WTC11 (cell line): Measurements from ENCODE around the gene COL4A1. TPM values are rescaled to one million over a fixed set of nuclear protein-coding genes. Genes with fewer than 3 reads are reported as not detected.

ENCODE experiments used
- ATAC-seq: fragments of 200-7000 bp; cut with Tn5 transposase; 2 replicates; pipeline ENCODE4 v1.10.0; 2021; ENCODE audit warnings: mild to moderate bottlenecking, moderate library complexity
- CTCF ChIA-PET: fragments of 300-600 bp; sonication (Branson Sonifier 250); formaldehyde crosslinking; loops from one replicate; lab custom pipeline; 2021; ENCODE audit warnings: antibody characterized with exemption; lab: Charles Lee
- POLR2A ChIA-PET: fragments of 350-600 bp; sonication (Branson Sonifier 250); formaldehyde crosslinking; loops from one replicate; lab custom pipeline; 2021; ENCODE audit warnings: antibody characterized with exemption; lab: Charles Lee
- DNase-seq: peaks from one replicate; pipeline ENCODE4 v3.0.0; 2021; ENCODE audit warnings: low spot score
- H3K27ac Mint-ChIP-seq: 2 replicates; pipeline ENCODE4 v1.8.0; 2021; ENCODE audit warnings: mixed read lengths
- H3K27me3 Mint-ChIP-seq: 2 replicates; pipeline ENCODE4 v1.8.0; 2021; ENCODE audit warnings: low read depth, mild to moderate bottlenecking, moderate library complexity, mixed read lengths
- H3K36me3 Mint-ChIP-seq: 2 replicates; pipeline ENCODE4 v1.8.0; 2021; ENCODE audit warnings: mixed read lengths
- H3K4me1 Mint-ChIP-seq: 2 replicates; pipeline ENCODE4 v1.8.0; 2022; ENCODE audit warnings: mixed read lengths
- H3K4me3 Mint-ChIP-seq: 2 replicates; pipeline ENCODE4 v1.8.0; 2021; ENCODE audit warnings: mild to moderate bottlenecking, moderate library complexity, mixed read lengths
- H3K9me3 Mint-ChIP-seq: 2 replicates; pipeline ENCODE4 v1.8.0; 2021; ENCODE audit warnings: mixed read lengths
- ATF1 ChIP-seq: sonication (generic); formaldehyde crosslinking; IDR thresholded peaks from 2 replicates; pipeline ENCODE4 v1.8.1; 2023; ENCODE audit warnings: mild to moderate bottlenecking, moderate library complexity, missing genetic modification reagents
- ESRRA ChIP-seq: sonication (generic); formaldehyde crosslinking; IDR thresholded peaks from 2 replicates; pipeline ENCODE4 v1.8.1; 2022; ENCODE audit warnings: mild to moderate bottlenecking, missing genetic modification reagents, borderline replicate concordance
- ETV6 ChIP-seq: sonication (generic); formaldehyde crosslinking; IDR thresholded peaks from 2 replicates; pipeline ENCODE4 v1.8.1; 2022; ENCODE audit warnings: mild to moderate bottlenecking, missing genetic modification reagents
- FOXK1 ChIP-seq: sonication (generic); formaldehyde crosslinking; IDR thresholded peaks from 2 replicates; pipeline ENCODE4 v1.8.0; 2022; ENCODE audit warnings: mild to moderate bottlenecking, moderate library complexity, missing genetic modification reagents
- GRHL2 ChIP-seq: fragments of 250-450 bp; sonication (Bioruptor Pico); IDR thresholded peaks from 2 replicates; pipeline ENCODE4 v1.8.0; 2022; ENCODE audit warnings: mild to moderate bottlenecking, moderate library complexity; ENCODE audit not compliant: insufficient replicate concordance, severe bottlenecking
- GTF2I ChIP-seq: fragments of 250-450 bp; sonication (Bioruptor Pico); conservative IDR thresholded peaks from 2 replicates; pipeline ENCODE4 v1.4.0; 2021; ENCODE audit warnings: mild to moderate bottlenecking
- NFATC4 ChIP-seq: fragments of 250-450 bp; sonication (Bioruptor Pico); IDR thresholded peaks from 2 replicates; pipeline ENCODE4 v1.9.0; 2021; ENCODE audit warnings: mild to moderate bottlenecking
- NFE2L1 ChIP-seq: sonication (generic); formaldehyde crosslinking; IDR thresholded peaks from 2 replicates; pipeline ENCODE4 v1.8.1; 2023; ENCODE audit warnings: missing genetic modification reagents
- NFYB ChIP-seq: sonication (generic); formaldehyde crosslinking; conservative IDR thresholded peaks from 2 replicates; pipeline ENCODE4 v1.8.0; 2022; ENCODE audit warnings: low read depth, missing genetic modification reagents
- NR1H2 ChIP-seq: sonication (generic); formaldehyde crosslinking; IDR thresholded peaks from 2 replicates; pipeline ENCODE4 v1.9.0; 2021; ENCODE audit warnings: mild to moderate bottlenecking, moderate library complexity, missing genetic modification reagents
- NR3C1 ChIP-seq: sonication (generic); formaldehyde crosslinking; conservative IDR thresholded peaks from 2 replicates; pipeline ENCODE4 v1.8.1; 2023; ENCODE audit warnings: low read depth, mild to moderate bottlenecking, missing genetic modification reagents
- PRRX2 ChIP-seq: fragments of 250-450 bp; sonication (Bioruptor Pico); IDR thresholded peaks from 2 replicates; pipeline ENCODE4 v1.8.0; 2021; ENCODE audit warnings: mild to moderate bottlenecking
- SMAD3 ChIP-seq: sonication (generic); formaldehyde crosslinking; IDR thresholded peaks from 2 replicates; pipeline ENCODE4 v1.8.0; 2022; ENCODE audit warnings: missing genetic modification reagents, mild to moderate bottlenecking, borderline replicate concordance
- SOX15 ChIP-seq: fragments of 250-450 bp; sonication (Bioruptor Pico); IDR thresholded peaks from 2 replicates; pipeline ENCODE4 v1.9.0; 2021; ENCODE audit warnings: mild to moderate bottlenecking
- SP1 ChIP-seq: sonication (generic); formaldehyde crosslinking; conservative IDR thresholded peaks from 2 replicates; pipeline ENCODE4 v1.8.1; 2022; ENCODE audit warnings: missing genetic modification reagents
- TP53 ChIP-seq: sonication (generic); formaldehyde crosslinking; IDR thresholded peaks from 2 replicates; pipeline ENCODE4 v1.8.1; 2023; ENCODE audit warnings: mild to moderate bottlenecking, missing genetic modification reagents
- ZNF232 ChIP-seq: sonication (generic); formaldehyde crosslinking; IDR thresholded peaks from 2 replicates; pipeline ENCODE4 v1.8.0; 2022; ENCODE audit warnings: mild to moderate bottlenecking, missing genetic modification reagents
- ZNF396 ChIP-seq: fragments of 250-450 bp; sonication (Bioruptor Pico); IDR thresholded peaks from 2 replicates; pipeline ENCODE4 v1.8.0; 2021; ENCODE audit warnings: mild to moderate bottlenecking, moderate library complexity, borderline replicate concordance
- ZNF416 ChIP-seq: fragments of 250-450 bp; sonication (Bioruptor Pico); IDR thresholded peaks from 2 replicates; pipeline ENCODE4 v1.9.0; 2021; ENCODE audit warnings: mild to moderate bottlenecking, inconsistent platforms
- ZNF671 ChIP-seq: fragments of 250-450 bp; sonication (Bioruptor Pico); IDR thresholded peaks from 2 replicates; pipeline ENCODE4 v1.8.0; 2021; ENCODE audit warnings: mild to moderate bottlenecking
- total RNA-seq: library from RNA; stranded (reverse); gene quantifications from 3 replicates; pipeline ENCODE4 v1.2.3, GENCODE V29; 2021
- TF ChIP-seq, protein P1 (sequence below): sonication (generic); formaldehyde crosslinking; IDR thresholded peaks from 2 replicates; pipeline ENCODE4 v1.8.1; 2022; ENCODE audit warnings: low read depth, missing genetic modification reagents, borderline replicate concordance
- TF ChIP-seq, protein P2 (sequence below): sonication (generic); formaldehyde crosslinking; IDR thresholded peaks from 2 replicates; pipeline ENCODE4 v1.8.0; 2023; ENCODE audit warnings: missing genetic modification reagents, mild to moderate bottlenecking, borderline replicate concordance
- TF ChIP-seq, protein P3 (sequence below): sonication (generic); formaldehyde crosslinking; IDR thresholded peaks from 2 replicates; pipeline ENCODE4 v1.8.0; 2022; ENCODE audit warnings: mild to moderate bottlenecking, missing genetic modification reagents
- TF ChIP-seq, protein P4 (sequence below): sonication (generic); formaldehyde crosslinking; IDR thresholded peaks from 2 replicates; pipeline ENCODE4 v1.8.0; 2023; ENCODE audit warnings: missing genetic modification reagents
- TF ChIP-seq, protein P5 (sequence below): fragments of 250-450 bp; sonication (Bioruptor Pico); IDR thresholded peaks from 2 replicates; pipeline ENCODE4 v1.9.0; 2021; ENCODE audit warnings: mild to moderate bottlenecking, borderline replicate concordance

The COL4A1 gene
- total RNA-seq, 1 experiment from 2014 or later, result 89.6 TPM

DNA sequence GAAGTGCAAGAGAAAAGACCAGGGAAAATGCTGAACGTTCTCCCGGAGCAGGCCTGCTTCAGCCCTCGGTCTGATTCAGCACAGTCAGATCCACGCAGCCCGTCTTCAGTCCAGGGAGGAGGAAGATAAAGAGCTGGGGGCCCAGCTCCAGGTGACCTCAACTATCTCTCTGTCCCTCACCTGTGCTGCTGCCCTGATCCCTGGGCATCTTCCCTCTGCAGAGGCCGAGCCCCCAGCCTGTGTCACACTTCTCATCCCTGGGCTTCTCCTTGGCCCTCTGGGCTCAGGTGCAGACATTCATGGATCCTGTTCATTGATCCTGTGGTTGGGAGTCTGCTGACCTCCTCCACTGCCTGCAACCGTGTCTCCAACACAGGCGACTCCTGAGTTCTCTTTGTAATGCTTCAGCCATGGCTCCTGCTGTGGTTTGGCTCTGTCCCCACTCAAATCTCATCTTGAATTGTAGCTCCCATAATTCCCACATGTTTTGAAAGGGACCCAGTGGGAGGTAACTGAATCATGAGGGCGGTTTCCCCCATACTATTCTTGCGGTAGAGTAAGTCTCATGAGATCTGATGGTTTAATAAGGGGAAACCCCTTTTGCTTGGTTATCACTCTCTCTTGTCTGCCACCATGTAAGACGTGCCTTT is 28.0 kb upstream of the COL4A1 start:
- no peak overlapping the region for H3K4me3 Mint-ChIP-seq

DNA sequence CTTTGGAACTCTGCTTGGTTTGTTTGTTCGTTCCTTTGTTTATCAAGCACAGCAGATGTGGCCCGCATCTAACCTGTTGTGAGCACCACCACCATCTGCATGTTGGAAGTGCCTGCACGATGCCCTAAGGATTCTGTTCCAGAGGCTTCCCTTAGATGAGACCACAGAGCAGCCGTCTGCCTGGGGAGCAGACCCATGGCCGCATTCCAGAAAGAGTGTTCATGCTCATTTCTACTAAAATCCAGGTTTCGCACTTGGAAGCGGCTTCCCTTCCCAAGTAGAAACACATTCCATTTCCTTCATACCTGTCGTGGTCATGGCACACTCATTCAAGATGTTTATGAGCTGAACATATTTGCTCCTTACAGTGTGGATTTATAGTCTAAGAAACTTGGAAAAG is 27.3 kb upstream of the COL4A1 start:
- DNase-seq (no peak), ATAC-seq (no peak)
- no peak overlapping the region for H3K4me3 Mint-ChIP-seq

More for the DNA sequence above, 28.0 kb upstream of the COL4A1 start:
- POLR2A ChIA-PET, result no interaction called here
- TF ChIP-seq ATF1 (CRISPR knock-in tag), result no peak
- no peak for TF ChIP-seq SOX15 (CRISPR knock-in tag)
- no peak for TF ChIP-seq TP53 (CRISPR knock-in tag)
- TF ChIP-seq NFATC4 (CRISPR knock-in tag), result no peak
- TF ChIP-seq ZNF416 (CRISPR knock-in tag), result no peak
- TF ChIP-seq, protein P1, sequence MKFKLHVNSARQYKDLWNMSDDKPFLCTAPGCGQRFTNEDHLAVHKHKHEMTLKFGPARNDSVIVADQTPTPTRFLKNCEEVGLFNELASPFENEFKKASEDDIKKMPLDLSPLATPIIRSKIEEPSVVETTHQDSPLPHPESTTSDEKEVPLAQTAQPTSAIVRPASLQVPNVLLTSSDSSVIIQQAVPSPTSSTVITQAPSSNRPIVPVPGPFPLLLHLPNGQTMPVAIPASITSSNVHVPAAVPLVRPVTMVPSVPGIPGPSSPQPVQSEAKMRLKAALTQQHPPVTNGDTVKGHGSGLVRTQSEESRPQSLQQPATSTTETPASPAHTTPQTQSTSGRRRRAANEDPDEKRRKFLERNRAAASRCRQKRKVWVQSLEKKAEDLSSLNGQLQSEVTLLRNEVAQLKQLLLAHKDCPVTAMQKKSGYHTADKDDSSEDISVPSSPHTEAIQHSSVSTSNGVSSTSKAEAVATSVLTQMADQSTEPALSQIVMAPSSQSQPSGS (CRISPR knock-in tag), result no peak
- no peak for TF ChIP-seq ZNF671 (CRISPR knock-in tag)
- no peak for TF ChIP-seq ESRRA (CRISPR knock-in tag)
- no peak for TF ChIP-seq SP1 (CRISPR knock-in tag)
- no peak for TF ChIP-seq FOXK1 (CRISPR knock-in tag)
- TF ChIP-seq GRHL2 (CRISPR knock-in tag), result no peak
- TF ChIP-seq NR1H2 (CRISPR knock-in tag), result no peak
- no peak for TF ChIP-seq ETV6 (CRISPR knock-in tag)
- TF ChIP-seq, all 79 proteins: peak for 0
- Mint-ChIP-seq H3K27me3 (no peaks in the 10 kb centered on the region), H3K9me3 (no peaks in the 10 kb centered on the region), H3K4me1 (peaks cover 29% of the 10 kb centered on the region), H3K27ac (peak overlapping the region; percentile 63), H3K36me3 (0 out of 2 replicates have a peak, but pooled peaks cover 3% of the 10 kb centered on the region)
- no peak for ATAC-seq
- CTCF ChIA-PET, result no interaction called here
- DNase-seq, result no peak

More for the DNA sequence above, 27.3 kb upstream of the COL4A1 start:
- H3K9me3 Mint-ChIP-seq, result no peaks in the 10 kb centered on the region
- H3K36me3 Mint-ChIP-seq, result 0 out of 2 replicates have a peak, but pooled peaks cover 3% of the 10 kb centered on the region
- no peak for TF ChIP-seq ETV6 (CRISPR knock-in tag)
- TF ChIP-seq, protein P2, sequence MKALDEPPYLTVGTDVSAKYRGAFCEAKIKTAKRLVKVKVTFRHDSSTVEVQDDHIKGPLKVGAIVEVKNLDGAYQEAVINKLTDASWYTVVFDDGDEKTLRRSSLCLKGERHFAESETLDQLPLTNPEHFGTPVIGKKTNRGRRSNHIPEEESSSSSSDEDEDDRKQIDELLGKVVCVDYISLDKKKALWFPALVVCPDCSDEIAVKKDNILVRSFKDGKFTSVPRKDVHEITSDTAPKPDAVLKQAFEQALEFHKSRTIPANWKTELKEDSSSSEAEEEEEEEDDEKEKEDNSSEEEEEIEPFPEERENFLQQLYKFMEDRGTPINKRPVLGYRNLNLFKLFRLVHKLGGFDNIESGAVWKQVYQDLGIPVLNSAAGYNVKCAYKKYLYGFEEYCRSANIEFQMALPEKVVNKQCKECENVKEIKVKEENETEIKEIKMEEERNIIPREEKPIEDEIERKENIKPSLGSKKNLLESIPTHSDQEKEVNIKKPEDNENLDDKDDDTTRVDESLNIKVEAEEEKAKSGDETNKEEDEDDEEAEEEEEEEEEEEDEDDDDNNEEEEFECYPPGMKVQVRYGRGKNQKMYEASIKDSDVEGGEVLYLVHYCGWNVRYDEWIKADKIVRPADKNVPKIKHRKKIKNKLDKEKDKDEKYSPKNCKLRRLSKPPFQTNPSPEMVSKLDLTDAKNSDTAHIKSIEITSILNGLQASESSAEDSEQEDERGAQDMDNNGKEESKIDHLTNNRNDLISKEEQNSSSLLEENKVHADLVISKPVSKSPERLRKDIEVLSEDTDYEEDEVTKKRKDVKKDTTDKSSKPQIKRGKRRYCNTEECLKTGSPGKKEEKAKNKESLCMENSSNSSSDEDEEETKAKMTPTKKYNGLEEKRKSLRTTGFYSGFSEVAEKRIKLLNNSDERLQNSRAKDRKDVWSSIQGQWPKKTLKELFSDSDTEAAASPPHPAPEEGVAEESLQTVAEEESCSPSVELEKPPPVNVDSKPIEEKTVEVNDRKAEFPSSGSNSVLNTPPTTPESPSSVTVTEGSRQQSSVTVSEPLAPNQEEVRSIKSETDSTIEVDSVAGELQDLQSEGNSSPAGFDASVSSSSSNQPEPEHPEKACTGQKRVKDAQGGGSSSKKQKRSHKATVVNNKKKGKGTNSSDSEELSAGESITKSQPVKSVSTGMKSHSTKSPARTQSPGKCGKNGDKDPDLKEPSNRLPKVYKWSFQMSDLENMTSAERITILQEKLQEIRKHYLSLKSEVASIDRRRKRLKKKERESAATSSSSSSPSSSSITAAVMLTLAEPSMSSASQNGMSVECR (CRISPR knock-in tag), result no peak
- TF ChIP-seq PRRX2 (CRISPR knock-in tag), result no peak
- TF ChIP-seq, protein P3, sequence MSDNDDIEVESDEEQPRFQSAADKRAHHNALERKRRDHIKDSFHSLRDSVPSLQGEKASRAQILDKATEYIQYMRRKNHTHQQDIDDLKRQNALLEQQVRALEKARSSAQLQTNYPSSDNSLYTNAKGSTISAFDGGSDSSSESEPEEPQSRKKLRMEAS (CRISPR knock-in tag), result no peak
- no peak for TF ChIP-seq GTF2I (CRISPR knock-in tag)
- no peak for TF ChIP-seq NFYB
- TF ChIP-seq, protein P4, sequence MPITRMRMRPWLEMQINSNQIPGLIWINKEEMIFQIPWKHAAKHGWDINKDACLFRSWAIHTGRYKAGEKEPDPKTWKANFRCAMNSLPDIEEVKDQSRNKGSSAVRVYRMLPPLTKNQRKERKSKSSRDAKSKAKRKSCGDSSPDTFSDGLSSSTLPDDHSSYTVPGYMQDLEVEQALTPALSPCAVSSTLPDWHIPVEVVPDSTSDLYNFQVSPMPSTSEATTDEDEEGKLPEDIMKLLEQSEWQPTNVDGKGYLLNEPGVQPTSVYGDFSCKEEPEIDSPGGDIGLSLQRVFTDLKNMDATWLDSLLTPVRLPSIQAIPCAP (CRISPR knock-in tag), result no peak
- no peak for TF ChIP-seq SMAD3 (CRISPR knock-in tag)
- no peak for TF ChIP-seq ZNF232 (CRISPR knock-in tag)
- no peak for TF ChIP-seq NR3C1 (CRISPR knock-in tag)
- no peak for TF ChIP-seq NFE2L1 (CRISPR knock-in tag)
- TF ChIP-seq, protein P5, sequence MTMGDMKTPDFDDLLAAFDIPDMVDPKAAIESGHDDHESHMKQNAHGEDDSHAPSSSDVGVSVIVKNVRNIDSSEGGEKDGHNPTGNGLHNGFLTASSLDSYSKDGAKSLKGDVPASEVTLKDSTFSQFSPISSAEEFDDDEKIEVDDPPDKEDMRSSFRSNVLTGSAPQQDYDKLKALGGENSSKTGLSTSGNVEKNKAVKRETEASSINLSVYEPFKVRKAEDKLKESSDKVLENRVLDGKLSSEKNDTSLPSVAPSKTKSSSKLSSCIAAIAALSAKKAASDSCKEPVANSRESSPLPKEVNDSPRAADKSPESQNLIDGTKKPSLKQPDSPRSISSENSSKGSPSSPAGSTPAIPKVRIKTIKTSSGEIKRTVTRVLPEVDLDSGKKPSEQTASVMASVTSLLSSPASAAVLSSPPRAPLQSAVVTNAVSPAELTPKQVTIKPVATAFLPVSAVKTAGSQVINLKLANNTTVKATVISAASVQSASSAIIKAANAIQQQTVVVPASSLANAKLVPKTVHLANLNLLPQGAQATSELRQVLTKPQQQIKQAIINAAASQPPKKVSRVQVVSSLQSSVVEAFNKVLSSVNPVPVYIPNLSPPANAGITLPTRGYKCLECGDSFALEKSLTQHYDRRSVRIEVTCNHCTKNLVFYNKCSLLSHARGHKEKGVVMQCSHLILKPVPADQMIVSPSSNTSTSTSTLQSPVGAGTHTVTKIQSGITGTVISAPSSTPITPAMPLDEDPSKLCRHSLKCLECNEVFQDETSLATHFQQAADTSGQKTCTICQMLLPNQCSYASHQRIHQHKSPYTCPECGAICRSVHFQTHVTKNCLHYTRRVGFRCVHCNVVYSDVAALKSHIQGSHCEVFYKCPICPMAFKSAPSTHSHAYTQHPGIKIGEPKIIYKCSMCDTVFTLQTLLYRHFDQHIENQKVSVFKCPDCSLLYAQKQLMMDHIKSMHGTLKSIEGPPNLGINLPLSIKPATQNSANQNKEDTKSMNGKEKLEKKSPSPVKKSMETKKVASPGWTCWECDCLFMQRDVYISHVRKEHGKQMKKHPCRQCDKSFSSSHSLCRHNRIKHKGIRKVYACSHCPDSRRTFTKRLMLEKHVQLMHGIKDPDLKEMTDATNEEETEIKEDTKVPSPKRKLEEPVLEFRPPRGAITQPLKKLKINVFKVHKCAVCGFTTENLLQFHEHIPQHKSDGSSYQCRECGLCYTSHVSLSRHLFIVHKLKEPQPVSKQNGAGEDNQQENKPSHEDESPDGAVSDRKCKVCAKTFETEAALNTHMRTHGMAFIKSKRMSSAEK (CRISPR knock-in tag), result no peak
- no peak for TF ChIP-seq ZNF396 (CRISPR knock-in tag)
- no peak overlapping the region for H3K27ac Mint-ChIP-seq
- no peaks in the 10 kb centered on the region for H3K27me3 Mint-ChIP-seq
- ChIA-PET POLR2A (no interaction called here), CTCF (no interaction called here)
- H3K4me1 Mint-ChIP-seq, result peaks cover 36% of the 10 kb centered on the region
